Measurements from ENCODE around the gene SLIT3.

- TF ChIP-seq POLR2AphosphoS2 (IDR thresholded peaks at IDR 0.05; ENCODE audit: low read depth, low read length) (no peak), SIN3A (IDR thresholded peaks at IDR 0.05; ENCODE audit: low read depth, low read length) (no peak), POLR2AphosphoS5 (IDR thresholded peaks at IDR 0.05; ENCODE audit: low read length) (no peak), SREBF2 (IDR thresholded peaks at IDR 0.05; ENCODE audit: low read length) (no peak), EP300 (IDR thresholded peaks at IDR 0.05; ENCODE audit: borderline replicate concordance in 1 of 2, control insufficient read depth in 1 of 2, low read depth in 2 of 2, low read length in 2 of 2) (no peak), HDAC6 (IDR thresholded peaks at IDR 0.05; ENCODE audit: unreplicated experiment) (no peak), IRF3 (IDR thresholded peaks at IDR 0.05) (no peak), RB1 (IDR thresholded peaks at IDR 0.05; ENCODE audit: borderline replicate concordance) (no peak)
Observed at GRCh38 chr5:168647083-168647482, 653.9 kb downstream of the SLIT3 start.
